ENCODE data around the gene MYBPH.

DNA sequence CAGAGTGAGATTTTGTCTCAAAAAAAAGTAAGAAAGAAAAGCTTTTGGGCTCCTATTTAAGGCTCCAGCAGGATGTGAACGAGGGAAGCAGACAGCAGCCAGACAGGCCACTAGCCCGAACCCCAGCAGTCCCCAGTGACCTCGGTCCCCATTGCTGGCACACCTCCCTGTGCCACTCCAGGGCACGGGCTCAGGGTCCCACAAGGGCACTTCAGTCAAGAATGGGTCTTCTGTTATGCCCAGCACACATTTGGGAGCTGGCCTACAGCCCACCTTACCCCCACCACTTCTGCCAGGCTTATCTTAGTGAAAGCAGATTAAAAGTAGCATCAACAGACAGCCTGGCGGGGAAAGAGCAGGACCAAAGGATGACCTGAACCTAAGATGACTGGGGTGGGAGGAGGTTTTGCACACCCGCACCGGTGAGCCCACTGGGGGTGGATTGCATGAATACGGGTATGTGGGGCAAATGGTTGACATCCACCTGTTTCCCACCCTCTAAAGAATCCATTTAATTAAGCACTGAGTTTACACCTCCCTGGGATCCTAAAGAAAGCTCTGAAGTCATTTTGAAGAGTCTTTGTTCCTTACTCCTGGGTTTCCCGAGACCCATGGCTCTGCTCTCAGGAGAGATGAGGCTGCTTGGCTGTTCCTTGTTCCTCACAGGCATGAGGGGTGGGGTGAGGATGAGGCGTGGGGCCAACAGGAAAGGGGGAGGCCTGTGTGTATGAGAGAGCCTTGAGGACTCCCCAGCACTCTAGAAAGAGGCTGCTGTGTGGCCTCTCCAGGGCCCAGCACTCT, 6.2 kb upstream of the MYBPH start:
- no peak for TF ChIP-seq CTCF (IDR thresholded peaks at IDR 0.05)
- no peak for TF ChIP-seq POLR2A (IDR thresholded peaks at IDR 0.05)

Data from adrenal gland (tissue), 5 donors.